ENCODE measurements around the gene HOXB2.

Gene HOXB2

GRCh38 chr17:48550502-48551213 is 5.7 kb upstream of the HOXB2 start:
- TF ChIP-seq CTCF (IDR thresholded peaks at IDR 0.05; ENCODE audit: insufficient read depth, missing control alignments), result no peak
- no peak for DNase-seq (ENCODE audit: insufficient read length, low spot score)
- FAIRE-seq, result no peak

- DNase-seq (ENCODE audit: insufficient read length, low spot score) (no peak), FAIRE-seq (no peak)
- TF ChIP-seq CTCF (IDR thresholded peaks at IDR 0.05; ENCODE audit: insufficient read depth, missing control alignments), result no peak
Observed at GRCh38 chr17:48549914-48550501, 5.1 kb upstream of the HOXB2 start.

GRCh38 chr17:48549281-48549630 is 4.3 kb upstream of the HOXB2 start:
- no peak for DNase-seq (ENCODE audit: insufficient read length, low spot score)
- no peak for TF ChIP-seq CTCF (IDR thresholded peaks at IDR 0.05; ENCODE audit: insufficient read depth, missing control alignments)
- no peak for FAIRE-seq

GRCh38 chr17:48548523-48549280 is 3.8 kb upstream of the HOXB2 start:
- no peak for TF ChIP-seq CTCF (IDR thresholded peaks at IDR 0.05; ENCODE audit: insufficient read depth, missing control alignments)
- DNase-seq (ENCODE audit: insufficient read length, low spot score) (no peak), FAIRE-seq (no peak)

- TF ChIP-seq CTCF (IDR thresholded peaks at IDR 0.05; ENCODE audit: insufficient read depth, missing control alignments), result no peak
- FAIRE-seq (no peak), DNase-seq (ENCODE audit: insufficient read length, low spot score) (no peak)
Observed at GRCh38 chr17:48547808-48548522, 3.1 kb upstream of the HOXB2 start.

GRCh38 chr17:48546924-48547807 is 2.3 kb upstream of the HOXB2 start:
- DNase-seq (ENCODE audit: insufficient read length, low spot score) (no peak), FAIRE-seq (no peak)
- no peak for TF ChIP-seq CTCF (IDR thresholded peaks at IDR 0.05; ENCODE audit: insufficient read depth, missing control alignments)
